MM.1S (cell line): ENCODE measurements around the gene NDRG4.
A peak's percentile ranks its signal among the peaks of the same experiment; 100 is the strongest.

Experiments
- DNase-seq: peaks from one replicate; pipeline ENCODE4 v3.0.0-alpha.2; 2015
- H2AFZ ChIP-seq: fragments of 300-600 bp; sonication (generic); 2 replicates; pipeline ENCODE4 v1.6.0; 2016; ENCODE audit warnings: antibody characterized with exemption, low read length
- H3F3A ChIP-seq: fragments of 300-600 bp; sonication (generic); 2 replicates; pipeline ENCODE4 v1.6.1; 2016; ENCODE audit warnings: mild to moderate bottlenecking, antibody characterized with exemption, low read length, moderate library complexity, mixed read lengths; ENCODE audit not compliant: insufficient read depth
- H3K27ac ChIP-seq: fragments of 300-600 bp; sonication (generic); 2 replicates; pipeline ENCODE4 v1.5.1; 2016; ENCODE audit warnings: mild to moderate bottlenecking, low read length
- H3K27me3 ChIP-seq: fragments of 300-600 bp; sonication (generic); replicated peaks from 2 replicates; pipeline ENCODE4 v1.6.0; 2016; ENCODE audit warnings: low read length; ENCODE audit not compliant: insufficient read depth
- H3K36me3 ChIP-seq: fragments of 300-600 bp; sonication (generic); replicated peaks from 2 replicates; pipeline ENCODE4 v1.6.1; 2016; ENCODE audit warnings: mild to moderate bottlenecking, low read length, mixed read lengths; ENCODE audit not compliant: insufficient read depth
- H3K4me1 ChIP-seq: fragments of 300-600 bp; sonication (generic); 2 replicates; pipeline ENCODE4 v1.6.1; 2016; ENCODE audit warnings: low read length, mixed read lengths
- H3K4me2 ChIP-seq: fragments of 300-600 bp; sonication (generic); 2 replicates; pipeline ENCODE4 v1.6.0; 2016; ENCODE audit warnings: low read depth, low read length
- H3K4me3 ChIP-seq: fragments of 300-600 bp; sonication (generic); 2 replicates; pipeline ENCODE4 v1.5.1; 2016; ENCODE audit warnings: low read length, mixed read lengths
- H3K79me2 ChIP-seq: fragments of 300-600 bp; sonication (generic); 2 replicates; pipeline ENCODE4 v1.6.1; 2016; ENCODE audit warnings: mixed run types, low read length, mixed read lengths
- H3K9ac ChIP-seq: fragments of 300-600 bp; sonication (generic); 2 replicates; pipeline ENCODE4 v1.6.1; 2016; ENCODE audit warnings: low read length, mixed read lengths
- H3K9me2 ChIP-seq: fragments of 300-600 bp; sonication (generic); replicated peaks from 2 replicates; pipeline ENCODE4 v1.6.1; 2016; ENCODE audit warnings: mild to moderate bottlenecking, low read length, mixed read lengths; ENCODE audit not compliant: insufficient read depth
- H3K9me3 ChIP-seq: fragments of 300-600 bp; sonication (generic); replicated peaks from 2 replicates; pipeline ENCODE4 v1.6.1; 2016; ENCODE audit warnings: mild to moderate bottlenecking, low read length, mixed read lengths; ENCODE audit not compliant: insufficient read depth
- H4K20me1 ChIP-seq: fragments of 300-600 bp; sonication (generic); 2 replicates; pipeline ENCODE4 v1.6.1; 2016; ENCODE audit warnings: mild to moderate bottlenecking, low read length, moderate library complexity, mixed read lengths; ENCODE audit not compliant: insufficient read depth
- EZH2 ChIP-seq: fragments of 300-600 bp; sonication (generic); optimal IDR thresholded peaks from 2 replicates; pipeline ENCODE3; 2017; ENCODE audit warnings: low read depth, mild to moderate bottlenecking, antibody characterized with exemption, low read length, mixed read lengths
- EZH2phosphoT487 ChIP-seq: fragments of 300-600 bp; sonication (generic); IDR thresholded peaks from 2 replicates; pipeline ENCODE4 v1.6.1; 2018; ENCODE audit warnings: antibody characterized with exemption, low read length
- TF ChIP-seq, protein P1 (sequence below): fragments of 300-600 bp; sonication (generic); IDR thresholded peaks from 2 replicates; pipeline ENCODE4 v1.5.1; 2016; ENCODE audit warnings: antibody characterized with exemption, low read length, mixed read lengths

NDRG4 gene

DNA sequence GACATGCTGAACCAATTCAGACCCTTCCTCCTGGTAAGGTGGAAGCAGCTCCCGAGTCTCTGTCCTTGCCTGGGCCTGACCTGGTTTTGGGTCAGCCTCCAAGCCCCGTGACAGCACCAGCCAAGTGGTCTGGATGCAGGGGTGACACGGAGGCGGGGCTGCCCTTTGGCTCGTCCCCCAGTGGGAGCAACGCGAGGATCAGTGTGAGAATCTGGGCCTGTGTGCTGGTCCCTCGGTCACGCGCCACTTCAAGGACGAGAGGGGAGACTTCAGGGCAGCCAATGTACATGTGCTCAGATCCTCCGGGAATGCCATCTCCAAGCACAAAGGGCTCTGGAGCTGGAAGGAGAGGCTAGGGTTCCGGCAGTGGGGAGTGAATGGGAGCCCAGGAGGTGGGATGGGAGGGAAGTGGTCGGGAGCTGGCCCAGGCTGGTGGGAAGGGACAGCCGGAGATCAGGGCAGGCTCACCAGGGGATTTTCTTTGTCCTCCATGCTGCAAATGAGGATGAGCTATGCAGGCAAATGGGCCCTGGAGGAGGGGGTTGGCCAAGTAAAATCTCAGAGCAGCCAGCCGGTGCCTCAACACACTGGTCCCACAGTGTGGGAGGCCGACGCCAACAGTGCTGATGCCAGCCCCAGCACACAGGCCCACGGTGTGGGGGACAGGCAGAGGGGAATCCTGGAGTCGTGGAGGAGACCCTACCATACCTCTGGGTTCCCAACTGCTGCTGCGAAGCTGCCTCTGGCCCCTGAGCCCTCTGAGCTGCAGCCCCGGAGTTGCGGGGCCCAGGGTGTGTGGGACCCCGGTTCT lies 4.2 kb upstream of the NDRG4 start:
- Histone ChIP-seq H3K27me3 (no peaks in the 10 kb centered on the region), H3K4me1 (peaks cover 30% of the 10 kb centered on the region), H4K20me1 (no peaks in the 10 kb centered on the region), H3K4me2 (peak overlapping the region; percentile 66), H3F3A (peaks cover 10% of the 10 kb centered on the region), H3K4me3 (peak overlapping the region; percentile 36), H3K9me3 (no peaks in the 10 kb centered on the region), H3K9ac (peak overlapping the region; percentile 77), H2AFZ (peak overlapping the region; percentile 20; the same call in 1 of the 2 replicates), H3K36me3 (no peaks in the 10 kb centered on the region), H3K9me2 (no peaks in the 10 kb centered on the region), H3K27ac (peak overlapping the region; percentile 82), H3K79me2 (no peaks in the 10 kb centered on the region)
- TF ChIP-seq, protein P1, sequence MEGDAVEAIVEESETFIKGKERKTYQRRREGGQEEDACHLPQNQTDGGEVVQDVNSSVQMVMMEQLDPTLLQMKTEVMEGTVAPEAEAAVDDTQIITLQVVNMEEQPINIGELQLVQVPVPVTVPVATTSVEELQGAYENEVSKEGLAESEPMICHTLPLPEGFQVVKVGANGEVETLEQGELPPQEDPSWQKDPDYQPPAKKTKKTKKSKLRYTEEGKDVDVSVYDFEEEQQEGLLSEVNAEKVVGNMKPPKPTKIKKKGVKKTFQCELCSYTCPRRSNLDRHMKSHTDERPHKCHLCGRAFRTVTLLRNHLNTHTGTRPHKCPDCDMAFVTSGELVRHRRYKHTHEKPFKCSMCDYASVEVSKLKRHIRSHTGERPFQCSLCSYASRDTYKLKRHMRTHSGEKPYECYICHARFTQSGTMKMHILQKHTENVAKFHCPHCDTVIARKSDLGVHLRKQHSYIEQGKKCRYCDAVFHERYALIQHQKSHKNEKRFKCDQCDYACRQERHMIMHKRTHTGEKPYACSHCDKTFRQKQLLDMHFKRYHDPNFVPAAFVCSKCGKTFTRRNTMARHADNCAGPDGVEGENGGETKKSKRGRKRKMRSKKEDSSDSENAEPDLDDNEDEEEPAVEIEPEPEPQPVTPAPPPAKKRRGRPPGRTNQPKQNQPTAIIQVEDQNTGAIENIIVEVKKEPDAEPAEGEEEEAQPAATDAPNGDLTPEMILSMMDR, result no peak
- TF ChIP-seq EZH2, result no peak
- no peak for TF ChIP-seq EZH2phosphoT487
- no peak for DNase-seq

DNA sequence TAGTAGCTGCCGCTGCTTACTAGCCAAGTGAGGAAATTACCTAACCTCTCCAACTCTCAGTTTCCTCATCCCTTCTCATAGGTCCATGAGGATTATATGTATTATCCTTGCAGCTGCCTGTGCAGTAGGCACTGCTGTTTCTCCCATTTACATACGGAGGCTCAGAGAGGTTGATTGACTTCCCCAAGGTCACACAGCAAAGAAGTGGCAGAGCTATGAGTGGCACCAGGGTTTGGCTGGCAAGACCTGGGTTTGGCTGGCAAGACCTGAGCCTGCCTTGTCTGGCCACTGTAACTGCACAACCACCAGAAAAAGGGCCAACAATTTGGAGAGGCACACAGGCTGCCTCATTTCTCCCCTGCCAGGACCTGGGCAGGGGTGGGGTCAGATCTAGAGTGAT lies 2.5 kb upstream of the NDRG4 start:
- H3K4me2 ChIP-seq, result no peak overlapping the region
- TF ChIP-seq EZH2phosphoT487, result no peak
- H3K4me1 ChIP-seq, result peaks cover 34% of the 10 kb centered on the region

DNA sequence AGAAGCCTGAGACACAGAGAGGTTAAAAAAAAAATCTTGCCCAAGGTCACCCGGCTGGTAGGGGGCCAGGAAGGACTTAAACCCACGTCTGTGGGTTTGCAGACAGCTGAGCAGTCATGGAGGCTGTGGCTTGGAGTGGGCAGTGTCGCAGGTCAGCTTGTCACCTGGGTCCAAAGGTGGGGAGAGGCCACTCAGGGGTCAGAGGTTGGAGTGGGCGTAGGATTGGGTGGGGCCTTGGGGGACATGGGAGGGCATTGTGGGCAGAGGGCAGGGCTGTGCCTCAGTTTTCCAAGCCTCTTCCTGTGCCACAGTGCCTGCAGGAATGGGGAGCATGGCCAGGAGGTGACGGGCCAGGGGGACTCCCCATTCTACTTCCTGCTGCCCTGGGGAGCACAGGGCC lies 2.0 kb upstream of the NDRG4 start:
- Histone ChIP-seq H3K36me3 (no peaks in the 10 kb centered on the region), H2AFZ (no peak overlapping the region), H3K9me3 (no peaks in the 10 kb centered on the region), H3K4me1 (peaks cover 34% of the 10 kb centered on the region), H3K27ac (no peak overlapping the region), H3K9ac (no peak overlapping the region), H3K4me2 (no peak overlapping the region), H3K79me2 (no peaks in the 10 kb centered on the region), H3K9me2 (no peaks in the 10 kb centered on the region), H3F3A (peaks cover 10% of the 10 kb centered on the region), H4K20me1 (no peaks in the 10 kb centered on the region), H3K27me3 (no peaks in the 10 kb centered on the region), H3K4me3 (no peak overlapping the region)
- TF ChIP-seq EZH2phosphoT487 (no peak), EZH2 (no peak)
- TF ChIP-seq, protein P1, result no peak
- no peak for DNase-seq

More for the DNA sequence above, 2.5 kb upstream of the NDRG4 start:
- peak overlapping the region; percentile 12; the same call in 1 of the 2 replicates for H3K27ac ChIP-seq
- no peak overlapping the region for H3K9ac ChIP-seq
- no peaks in the 10 kb centered on the region for H4K20me1 ChIP-seq
- H3K79me2 ChIP-seq, result no peaks in the 10 kb centered on the region
- no peak overlapping the region for H3K4me3 ChIP-seq
- H3K36me3 ChIP-seq, result no peaks in the 10 kb centered on the region
- H3K9me3 ChIP-seq, result no peaks in the 10 kb centered on the region
- no peaks in the 10 kb centered on the region for H3K9me2 ChIP-seq
- H3K27me3 ChIP-seq, result no peaks in the 10 kb centered on the region
- DNase-seq, result no peak
- H3F3A ChIP-seq, result peaks cover 10% of the 10 kb centered on the region
- H2AFZ ChIP-seq, result no peak overlapping the region
